Superior temporal gyrus (tissue), 1 donor: ENCODE measurements around the gene PLBD2.

ENCODE experiments used
- DNase-seq: peaks from one replicate; pipeline ENCODE4 v3.0.0-alpha.2; 2016; ENCODE audit errors: extremely low spot score

Gene PLBD2

DNA sequence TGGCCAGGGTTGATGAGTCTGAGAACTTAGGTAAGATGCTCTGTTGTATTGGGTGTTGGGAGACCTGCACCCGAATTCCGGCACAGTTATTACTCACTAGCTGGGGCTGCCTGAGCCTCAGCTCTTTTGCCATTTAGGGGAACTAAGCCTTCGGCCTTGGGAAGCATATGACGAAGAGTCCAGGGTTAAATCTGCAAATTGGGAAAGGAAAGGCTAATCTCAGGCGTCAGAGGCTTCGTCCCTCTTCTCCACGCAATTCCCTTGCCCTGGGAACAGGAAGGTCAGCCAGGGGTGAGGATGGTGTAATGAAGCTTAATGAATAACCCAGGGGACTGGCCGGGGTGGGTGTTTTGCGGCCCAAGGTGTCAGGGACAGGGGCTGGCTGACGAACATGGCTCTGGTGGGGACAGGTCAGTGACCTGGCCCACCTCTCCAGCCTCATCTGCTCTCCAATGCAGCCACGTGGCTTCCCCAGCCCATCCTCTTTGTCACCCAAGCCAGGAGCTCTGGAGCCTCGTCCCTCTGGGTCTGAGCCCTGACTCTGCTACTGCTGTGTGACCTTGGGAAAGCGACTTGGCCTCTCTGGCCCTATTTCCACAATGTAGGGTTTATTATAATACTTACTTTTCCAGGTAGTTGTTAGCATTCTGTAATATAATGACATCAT is 60.0 kb downstream of the PLBD2 start:
- no peak for DNase-seq

DNA sequence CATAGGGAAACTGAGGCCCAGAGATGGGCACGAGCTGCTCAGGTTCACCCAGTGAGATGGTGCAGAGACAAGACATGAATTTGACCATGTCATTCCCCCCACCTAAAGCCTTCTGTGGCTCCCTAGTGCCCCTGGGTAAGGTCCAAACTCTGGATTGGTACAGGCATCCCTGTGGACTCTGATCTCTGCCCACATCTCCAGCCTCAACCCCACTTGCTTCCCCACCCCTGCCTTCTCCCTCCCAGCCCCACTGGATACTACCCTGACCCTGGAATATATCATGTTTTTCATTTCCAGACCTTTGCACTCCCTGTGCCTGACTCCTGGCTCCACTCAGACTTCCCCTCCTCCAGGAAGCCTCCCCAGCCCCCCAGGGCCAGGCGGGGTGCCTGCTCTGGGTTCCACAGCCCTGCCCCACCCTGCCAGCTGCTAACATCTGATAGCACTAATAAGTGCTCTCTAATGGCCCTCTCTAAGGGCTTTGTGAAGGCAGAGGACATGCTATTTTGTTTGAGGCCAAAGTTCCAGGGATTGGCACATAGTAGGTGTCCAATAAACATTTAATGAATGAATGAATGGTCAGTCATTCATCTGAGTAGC is 62.7 kb downstream of the PLBD2 start:
- DNase-seq: no peak

DNA sequence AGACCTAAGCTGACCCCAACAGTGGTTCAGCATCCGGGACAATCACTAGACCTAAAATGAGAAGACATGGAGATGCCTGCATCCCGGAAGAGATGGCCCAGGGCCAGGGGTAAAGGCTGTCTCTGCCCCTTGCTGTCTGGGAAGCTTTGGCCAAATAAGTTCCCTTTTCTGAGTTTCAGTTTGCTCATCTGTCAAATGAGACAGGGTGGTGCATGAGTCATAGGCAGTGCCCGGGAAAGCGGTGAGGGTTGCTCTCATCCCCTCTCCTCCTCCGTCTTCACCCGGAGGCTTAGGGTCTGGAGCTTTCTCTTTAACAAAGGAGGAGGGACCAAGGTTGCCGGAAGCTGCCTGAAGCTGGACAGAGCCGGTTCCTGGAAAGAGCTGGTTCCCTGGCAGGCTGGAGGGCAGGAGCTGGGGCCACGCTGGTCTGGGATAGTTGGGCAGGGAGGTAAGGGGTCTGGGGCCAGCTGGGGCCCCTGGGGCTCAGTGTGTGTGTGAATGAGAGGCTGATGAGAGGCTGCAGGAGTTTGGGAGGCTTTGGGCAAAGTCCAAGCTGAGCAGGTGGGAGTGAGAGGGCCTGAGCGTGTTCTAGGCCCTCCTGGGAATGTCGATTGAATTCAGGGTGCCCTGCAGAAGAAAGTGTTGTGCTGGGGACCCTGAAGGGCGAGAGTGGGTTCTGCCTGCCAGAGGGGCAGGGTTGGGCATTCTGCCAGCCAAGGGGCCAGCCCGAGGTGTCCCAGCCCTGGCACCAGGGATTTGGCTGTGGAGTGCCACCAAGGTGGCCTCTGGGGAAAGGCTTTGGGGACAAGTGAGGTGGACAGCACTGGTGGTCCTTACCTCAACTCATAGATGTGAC is 63.9 kb downstream of the PLBD2 start, which contains the start of gene SDSL:
Gene SDSL, plus strand, starts transcription at position 351 of the 856 bp plus-strand sequence. CDS start 5,603 bp downstream, outside the sequence.
- DNase-seq: peak; percentile 23

DNA sequence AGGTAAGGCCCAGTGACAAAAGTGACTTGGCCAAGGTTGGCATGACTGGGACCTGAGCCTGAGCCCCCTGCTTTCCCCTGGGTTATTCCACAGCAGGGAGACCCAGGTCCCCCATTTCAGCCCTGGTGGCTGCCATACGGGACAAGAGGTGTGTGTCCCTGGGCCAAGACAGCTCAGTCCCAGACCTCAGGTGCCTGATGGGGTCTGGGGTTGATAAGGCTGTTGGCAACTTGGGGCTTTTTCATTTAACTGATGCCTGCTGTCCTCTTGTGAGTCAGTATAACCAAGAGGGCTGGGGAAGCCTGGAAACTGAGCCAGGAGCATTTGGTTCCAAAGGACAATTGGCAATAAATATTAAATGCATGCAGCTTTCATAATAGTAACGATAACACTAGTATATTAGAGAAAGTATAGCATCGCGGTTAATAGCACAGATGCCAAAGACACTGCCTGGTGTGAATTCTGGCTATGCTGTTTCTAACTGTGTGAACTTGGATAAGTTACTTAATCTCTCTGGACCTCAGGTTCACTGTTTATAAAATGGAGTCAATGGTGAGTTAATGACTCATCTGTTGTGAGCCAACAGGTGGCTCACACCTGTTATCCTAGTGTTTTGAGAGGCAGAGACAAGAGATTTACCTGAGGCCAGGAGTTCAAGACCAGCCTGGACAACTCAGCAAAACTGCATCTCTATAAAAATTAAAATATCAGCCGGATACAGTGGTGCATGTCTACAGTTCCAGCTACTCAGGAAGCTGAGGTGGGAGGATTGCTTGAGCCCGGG is 64.7 kb downstream of the PLBD2 start:
- no peak for DNase-seq

DNA sequence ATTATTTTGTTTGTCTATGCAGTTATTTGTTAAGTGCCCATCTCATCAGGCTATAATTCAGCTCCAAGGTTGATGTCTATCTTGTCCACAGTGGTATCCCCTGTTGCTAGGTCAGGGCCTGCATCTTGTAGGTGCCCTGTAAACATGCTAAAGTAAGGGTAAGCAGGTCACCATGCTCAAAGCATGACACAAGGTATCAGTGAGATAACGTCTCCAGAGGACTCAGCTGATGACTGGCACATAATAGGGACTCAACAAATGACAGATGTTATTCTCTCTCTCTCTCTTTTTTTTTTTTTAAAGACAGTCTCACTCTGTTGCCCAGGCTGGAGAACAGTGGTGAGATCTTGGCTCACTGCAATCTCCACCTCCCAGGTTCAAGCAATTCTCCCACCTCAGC is 66.1 kb downstream of the PLBD2 start:
- DNase-seq: no peak

DNA sequence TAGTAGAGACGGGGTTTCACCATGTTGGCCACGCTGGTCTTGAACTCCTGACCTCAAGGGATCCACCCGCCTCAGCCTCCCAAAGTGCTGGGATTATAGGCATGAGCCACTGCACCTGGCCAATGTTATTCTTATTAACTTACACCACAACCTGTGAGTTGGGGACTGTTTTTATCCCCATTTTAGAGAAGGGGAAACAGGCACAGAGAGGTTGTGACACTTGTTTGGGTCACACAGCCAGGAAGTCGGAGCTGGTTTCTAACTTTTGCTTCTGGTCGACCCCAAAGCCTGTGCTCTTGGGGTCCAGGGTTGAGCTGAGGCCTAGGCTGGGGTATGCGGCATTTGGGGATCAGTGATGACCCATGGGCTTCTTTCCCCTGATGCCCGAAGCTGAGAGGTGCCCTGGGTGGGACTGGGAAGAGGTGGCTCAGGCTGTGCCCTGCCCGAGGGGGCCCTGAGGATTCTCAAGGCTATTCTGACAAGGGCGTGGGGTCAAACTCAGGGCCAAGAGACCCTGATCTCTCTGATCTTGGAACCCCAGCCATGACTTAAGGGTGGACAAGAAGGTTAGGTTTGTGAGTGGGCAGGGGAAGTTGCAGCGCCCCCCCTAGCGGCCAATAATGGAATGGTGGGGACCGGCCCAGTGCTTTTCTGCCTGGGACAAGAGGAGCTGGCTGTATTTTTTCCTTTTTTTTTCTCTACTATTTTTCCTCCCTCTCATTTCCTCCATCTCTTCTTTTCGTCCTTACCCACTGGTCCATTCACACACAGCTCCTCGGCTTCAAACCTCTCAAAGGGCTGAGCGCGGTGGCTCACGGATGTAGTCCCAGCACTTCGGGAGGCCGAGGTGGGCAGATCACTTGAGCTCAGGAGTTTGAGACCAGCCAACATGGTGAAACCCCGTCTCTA is 66.8 kb downstream of the PLBD2 start:
- peak; percentile 66 for DNase-seq

DNA sequence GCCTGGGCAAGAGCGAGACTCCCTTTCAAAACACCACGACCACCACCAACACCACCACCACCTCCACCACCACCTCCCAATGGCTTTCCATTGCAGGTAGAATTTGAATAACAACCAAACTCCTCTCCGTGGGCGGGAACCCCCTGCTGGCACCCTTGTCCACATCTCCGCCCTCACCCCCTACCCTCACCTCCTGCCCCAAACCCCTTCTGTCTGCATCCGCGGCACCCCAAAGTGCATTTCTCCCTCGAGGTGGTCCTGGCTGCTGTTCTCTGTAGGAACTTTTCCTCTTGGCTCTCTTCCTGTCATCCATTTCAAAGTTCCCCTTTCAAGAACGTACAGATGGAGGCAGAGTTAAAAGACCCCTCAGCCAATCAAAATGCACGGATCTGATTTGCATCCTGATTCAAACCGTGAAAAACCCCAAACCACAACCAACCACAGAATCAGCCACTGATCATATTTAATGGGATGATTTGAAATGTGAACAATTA is 67.6 kb downstream of the PLBD2 start:
- DNase-seq: no peak

DNA sequence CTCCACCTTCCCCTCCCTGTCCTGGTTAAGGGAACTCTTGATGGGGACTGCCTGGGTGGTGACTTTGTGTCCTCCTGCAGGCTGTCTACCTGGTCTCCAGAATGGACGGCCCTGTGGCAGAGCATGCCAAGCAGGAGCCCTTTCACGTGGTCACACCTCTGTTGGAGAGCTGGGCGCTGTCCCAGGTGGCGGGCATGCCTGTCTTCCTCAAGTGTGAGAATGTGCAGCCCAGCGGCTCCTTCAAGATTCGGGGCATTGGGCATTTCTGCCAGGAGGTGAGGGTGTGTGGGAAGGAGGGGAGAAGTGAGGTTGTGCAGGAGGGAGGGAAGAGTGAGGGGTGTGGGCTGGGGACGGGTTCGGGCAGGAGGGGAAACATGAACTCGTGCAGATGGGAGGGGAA is 69.5 kb downstream of the PLBD2 start:
- no peak for DNase-seq

DNA sequence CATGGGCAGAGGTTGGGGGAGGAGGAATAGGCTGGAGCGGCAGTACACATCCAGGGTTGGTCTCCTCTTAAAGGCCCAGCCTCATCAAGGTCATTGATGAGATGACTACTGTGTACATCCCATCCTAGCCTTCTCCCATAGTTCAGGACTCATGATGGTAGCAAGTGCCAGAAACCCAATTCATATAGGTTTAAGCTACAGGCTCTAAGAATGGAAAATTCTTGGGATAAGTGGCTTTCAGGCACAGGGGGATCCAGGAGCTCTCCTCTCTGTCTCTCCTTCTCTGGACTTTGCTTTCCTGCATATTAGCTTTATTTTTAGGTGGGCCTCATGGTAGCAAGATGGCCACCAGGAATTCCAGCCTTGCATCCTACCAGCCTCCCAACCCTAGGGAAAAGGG is 70.1 kb downstream of the PLBD2 start:
- DNase-seq: no peak

DNA sequence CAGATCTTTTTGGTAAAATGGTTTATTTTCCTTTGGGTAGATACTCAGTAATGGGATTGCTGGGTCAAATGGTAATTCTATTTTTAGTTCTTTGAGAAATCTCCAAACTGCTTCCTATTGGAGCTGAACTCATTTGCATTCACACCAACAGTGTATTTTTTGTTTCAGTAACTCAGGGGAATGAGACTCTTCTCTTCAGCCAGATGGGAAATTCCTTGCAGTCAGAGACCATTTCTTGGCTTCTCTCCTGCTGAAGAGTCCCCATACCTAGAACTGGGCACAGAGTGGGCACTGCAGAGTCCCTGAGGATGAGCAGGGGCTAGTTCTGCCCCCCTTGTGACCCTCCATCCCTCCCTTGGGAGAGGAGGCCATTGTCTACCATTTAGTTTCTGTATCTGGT is 74.6 kb downstream of the PLBD2 start:
- no peak for DNase-seq

DNA sequence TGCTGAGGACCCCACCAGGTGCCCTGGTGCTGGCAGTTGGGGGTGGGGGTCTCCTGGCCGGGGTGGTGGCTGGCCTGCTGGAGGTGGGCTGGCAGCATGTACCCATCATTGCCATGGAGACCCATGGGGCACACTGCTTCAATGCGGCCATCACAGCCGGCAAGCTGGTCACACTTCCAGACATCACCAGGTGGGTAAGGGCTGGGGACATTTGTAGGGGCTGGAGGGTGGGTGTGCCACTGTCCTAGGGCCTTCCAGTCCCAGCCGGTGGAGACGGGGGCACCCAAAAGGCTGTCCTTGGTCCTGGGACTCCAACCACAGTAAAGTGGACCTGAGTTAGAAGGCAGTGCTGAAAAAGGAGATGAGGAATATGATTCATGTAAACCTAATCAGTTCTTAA is 77.0 kb downstream of the PLBD2 start:
- no peak for DNase-seq

DNA sequence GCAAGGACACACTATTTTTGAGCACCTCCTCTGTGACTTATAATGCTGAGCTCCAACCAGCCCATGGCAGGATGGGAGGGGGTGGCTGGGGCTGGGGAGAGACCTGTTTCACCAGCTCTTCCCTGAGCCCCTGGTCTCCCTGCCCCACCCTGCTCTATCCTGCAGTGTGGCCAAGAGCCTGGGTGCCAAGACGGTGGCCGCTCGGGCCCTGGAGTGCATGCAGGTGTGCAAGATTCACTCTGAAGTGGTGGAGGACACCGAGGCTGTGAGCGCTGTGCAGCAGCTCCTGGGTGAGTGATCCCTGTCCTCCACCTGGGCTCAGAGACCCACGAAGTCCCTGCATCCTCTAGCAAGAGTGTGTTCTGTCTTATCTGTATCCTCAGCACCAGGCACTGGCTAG is 78.2 kb downstream of the PLBD2 start:
- DNase-seq: no peak

DNA sequence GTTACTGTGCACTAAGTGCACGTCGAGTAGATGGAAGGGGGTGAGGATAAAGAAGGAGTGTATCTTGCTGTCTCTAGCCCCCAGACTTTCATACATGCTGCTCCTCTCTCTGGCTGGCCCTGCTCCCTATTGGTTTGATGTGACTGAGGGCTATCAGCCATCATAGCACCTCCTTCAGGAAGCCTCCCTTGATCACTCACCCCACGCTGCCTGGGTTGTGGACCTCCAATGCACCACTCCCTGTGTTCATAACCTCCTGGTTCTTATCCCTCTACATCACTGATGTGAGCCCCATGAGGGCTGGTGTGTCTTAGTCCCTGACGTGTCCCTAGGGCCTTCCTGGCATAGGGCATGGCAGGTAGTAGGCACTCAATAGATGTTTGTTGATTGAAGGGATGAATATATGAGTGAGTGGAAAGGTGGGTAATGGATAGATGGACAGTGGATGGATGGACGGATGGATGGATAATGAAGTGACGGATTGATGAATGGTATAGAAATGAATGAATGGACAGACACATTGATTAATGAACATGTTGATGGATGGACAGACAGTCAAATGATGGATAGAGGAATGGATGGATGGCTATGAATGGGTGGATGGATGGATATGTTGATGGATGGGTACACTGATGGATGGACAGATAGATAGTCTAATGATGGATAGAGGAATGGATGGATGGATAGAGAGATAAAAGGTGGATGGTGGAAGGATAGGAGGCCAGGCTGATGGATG is 78.8 kb downstream of the PLBD2 start:
- no peak for DNase-seq

DNA sequence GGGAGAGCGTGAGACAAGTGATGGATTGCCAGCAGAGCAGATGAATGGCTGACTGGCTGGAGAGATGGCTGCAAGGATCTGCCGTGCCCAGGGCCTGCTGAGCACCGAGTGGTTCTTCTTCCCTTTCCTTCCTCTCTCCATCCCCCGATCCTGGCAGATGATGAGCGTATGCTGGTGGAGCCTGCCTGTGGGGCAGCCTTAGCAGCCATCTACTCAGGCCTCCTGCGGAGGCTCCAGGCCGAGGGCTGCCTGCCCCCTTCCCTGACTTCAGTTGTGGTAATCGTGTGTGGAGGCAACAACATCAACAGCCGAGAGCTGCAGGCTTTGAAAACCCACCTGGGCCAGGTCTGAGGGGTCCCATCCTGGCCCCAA is 79.3 kb downstream of the PLBD2 start:
- DNase-seq: no peak

DNA sequence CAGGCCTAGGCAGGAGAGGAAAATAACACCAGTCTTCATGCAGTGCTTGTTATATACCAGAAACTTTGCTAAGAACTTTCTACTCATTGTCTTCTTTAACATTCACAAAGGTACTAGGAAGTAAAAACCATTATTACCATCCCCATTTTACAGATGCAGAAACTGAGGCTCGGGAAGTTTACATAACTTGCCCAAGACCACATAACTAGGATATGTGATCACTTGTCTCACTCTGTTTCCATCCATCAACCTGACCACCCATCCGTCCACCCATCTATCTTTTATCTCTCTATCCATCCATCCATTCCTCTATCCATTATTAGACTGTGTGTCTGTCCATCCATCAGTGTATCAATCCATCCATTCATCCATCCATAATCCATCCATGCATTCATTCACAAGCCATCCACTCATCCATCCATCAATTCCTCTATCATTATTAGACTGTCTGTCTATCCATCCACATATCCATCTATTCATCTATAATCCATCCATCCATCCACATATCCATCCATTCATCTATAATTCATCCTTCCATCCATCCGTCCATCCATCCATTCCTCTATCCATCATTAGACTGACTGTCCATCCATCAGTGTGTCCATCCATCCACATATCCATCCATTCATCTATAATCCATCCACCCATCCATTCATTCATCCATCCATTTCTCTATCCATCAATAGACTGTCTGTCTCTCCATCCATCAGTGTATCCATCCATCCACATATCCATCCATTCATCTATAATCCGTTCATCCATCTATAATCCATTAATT is 80.3 kb downstream of the PLBD2 start:
- DNase-seq: no peak

DNA sequence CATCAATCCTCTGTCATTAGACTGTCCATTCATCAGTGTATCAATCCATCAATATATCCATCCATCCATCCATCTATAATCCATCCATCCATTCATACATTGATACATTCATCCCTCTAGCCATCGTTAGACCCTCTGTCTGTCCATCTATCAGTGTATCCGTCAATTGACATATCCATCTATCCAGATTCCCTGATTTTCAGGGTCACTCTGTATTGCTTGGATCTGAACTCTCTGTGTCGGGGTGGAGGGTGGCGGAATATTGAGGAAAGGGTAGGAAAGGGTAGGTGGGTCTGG is 80.9 kb downstream of the PLBD2 start:
- DNase-seq: no peak

DNA sequence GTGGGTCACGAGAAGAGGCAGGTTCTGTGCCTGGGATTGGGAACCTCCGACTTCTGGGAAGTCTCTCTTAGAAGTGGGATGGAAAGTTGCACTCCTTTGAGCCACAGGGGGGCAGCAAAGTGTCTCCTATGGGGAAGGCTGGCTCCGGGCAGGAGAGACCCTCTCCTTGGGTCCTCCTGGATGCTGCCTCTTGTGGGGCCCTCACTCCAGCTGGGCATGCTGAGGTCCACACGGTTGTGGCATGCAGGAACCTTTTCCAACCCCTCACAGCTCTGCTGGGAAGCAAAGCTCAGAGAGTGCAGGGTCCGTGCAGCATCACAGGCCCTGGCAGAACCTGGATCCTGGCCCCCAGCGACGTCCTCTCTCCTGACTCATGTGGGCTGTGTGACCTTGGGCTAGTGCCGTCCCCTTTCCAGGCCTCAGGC is 81.2 kb downstream of the PLBD2 start:
- peak; percentile 67 for DNase-seq

DNA sequence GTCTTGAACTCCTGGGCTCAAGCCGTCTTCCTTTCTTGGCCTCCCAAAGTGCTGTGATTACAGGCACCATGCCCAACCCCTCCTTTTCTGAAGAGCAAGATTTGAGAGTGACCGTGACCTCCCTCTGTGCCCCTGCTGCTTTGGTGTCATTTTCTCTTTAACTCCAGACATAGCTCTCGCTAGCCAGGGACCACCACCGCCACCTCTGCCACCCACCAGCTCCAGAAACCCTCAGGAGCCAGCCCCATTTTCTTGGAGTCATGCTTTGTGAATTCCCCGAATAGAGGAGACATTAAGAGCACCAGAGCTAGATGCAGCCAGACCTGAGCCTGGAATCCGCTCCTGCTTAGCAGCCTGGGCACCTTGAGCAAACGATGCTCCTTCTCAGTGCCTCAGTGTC is 81.9 kb downstream of the PLBD2 start:
- no peak for DNase-seq
